NCI-H1105 treated with DMSO at 0.1 percent for 48 hours (cell line): ENCODE data around the gene RFPL1.
"Not testable (repeated sequence)": the region's sequence is repeated elsewhere in the genome, so short reads cannot be mapped to it uniquely, and the experiment has no call there.

ENCODE experiments used
- DNase-seq: peaks from one replicate; lab custom pipeline; 2025; lab: John Stamatoyannopoulos, UW

RFPL1 gene

DNA sequence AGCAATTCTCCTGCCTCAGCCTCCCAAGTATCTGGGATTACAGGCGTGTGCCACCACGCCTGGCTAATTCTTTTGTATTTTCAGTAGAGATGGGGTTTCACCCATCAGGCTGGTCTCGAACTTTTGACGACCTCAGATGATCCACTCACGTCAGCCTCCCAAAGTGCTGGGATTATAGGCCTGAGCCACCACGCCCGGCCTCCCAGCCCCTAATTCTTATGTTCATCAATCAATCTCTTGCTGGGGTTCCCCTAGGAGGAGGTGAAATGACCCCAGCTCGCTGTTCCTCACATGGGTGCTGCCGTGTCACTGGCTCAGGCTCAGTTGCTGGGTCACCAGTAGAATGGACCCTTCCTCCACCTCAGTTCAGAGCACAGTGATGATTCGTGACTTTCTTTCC, at the start of gene RFPL1:
Gene RFPL1 (plus strand): TSS at position 301 of the 400 bp plus-strand sequence.
- not testable (repeated sequence) for DNase-seq

DNA sequence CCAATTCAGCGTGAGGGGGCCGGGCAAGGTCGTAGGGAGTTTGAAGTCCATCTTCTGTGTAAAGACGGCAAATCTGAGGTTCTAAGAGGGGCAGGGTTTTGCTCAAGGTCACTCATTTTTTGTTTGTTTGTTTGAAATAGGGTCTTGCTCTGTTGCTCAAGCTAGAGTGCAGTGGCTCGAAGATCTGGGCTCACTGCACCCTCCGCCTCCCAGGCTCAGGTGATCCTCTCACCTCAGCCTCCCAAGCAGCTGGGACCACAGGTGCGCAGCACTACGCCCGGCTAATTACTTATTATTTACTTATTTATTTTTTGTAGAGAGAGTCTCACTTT, 49.7 kb upstream of the RFPL1 start:
- peak; percentile 39 for DNase-seq

GRCh38 chr22:29390270-29390669, 48.1 kb upstream of the RFPL1 start:
- DNase-seq: no peak

GRCh38 chr22:29391546-29391945, 46.8 kb upstream of the RFPL1 start:
- no peak for DNase-seq

DNA sequence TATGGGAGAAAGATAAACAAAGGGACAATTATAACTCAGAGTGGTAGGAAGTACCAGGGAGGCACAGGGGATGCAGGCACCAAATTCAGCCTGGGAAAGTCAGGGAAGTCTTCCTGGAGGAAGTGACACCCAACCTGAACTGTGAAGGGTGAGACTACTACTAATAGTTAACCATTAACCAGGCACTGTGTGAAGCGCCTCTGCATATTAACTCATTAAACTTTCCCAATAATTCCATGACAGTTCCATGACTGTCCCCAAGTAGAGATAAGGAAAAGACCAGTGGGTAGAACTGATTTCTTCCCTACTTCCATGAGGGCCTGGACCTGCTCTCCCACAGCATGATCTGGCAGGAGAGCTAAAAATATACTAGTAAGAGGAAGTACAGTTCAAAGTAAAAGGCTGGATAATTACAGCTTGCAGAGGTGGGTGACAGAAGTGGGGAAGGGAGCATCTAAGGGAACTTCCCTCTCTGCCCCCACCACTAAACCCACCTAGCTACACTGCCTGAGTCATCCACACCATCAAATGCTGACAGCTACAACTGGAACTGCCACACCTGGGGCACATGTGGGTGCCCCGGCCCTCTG, 45.3 kb upstream of the RFPL1 start:
- DNase-seq: no peak

DNA sequence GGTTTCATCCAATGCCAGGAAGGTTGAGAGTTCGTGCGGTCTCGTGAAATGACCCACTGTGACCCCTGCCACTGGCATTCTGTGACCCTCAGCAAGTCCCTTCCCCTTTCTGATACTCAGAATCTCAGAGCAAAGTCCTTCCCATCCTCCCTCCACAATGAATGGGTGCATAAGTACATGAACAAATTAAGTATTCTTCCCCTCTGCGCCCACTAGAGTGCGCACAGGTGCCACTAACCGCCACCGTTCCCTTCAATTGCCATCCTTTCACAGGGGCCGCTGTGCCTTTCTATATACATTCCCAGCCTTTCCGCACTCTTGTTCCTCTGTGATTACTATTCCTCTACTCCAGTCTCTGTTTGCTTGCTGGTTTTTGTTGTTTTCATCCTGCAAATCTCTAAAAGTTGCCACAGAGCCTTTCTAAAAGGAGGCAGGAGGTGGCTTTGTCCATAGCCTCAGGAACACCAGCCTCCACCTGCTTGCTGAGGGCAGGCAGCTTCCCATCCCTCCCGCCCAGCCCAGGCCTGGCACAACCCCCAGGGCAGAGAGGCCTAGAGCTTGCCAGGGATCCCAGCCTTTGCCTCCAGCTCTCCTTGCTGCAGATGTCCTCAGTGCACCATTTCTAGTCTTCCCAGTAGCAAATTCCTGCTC, 43.3 kb upstream of the RFPL1 start:
- peak; percentile 77 for DNase-seq

DNA sequence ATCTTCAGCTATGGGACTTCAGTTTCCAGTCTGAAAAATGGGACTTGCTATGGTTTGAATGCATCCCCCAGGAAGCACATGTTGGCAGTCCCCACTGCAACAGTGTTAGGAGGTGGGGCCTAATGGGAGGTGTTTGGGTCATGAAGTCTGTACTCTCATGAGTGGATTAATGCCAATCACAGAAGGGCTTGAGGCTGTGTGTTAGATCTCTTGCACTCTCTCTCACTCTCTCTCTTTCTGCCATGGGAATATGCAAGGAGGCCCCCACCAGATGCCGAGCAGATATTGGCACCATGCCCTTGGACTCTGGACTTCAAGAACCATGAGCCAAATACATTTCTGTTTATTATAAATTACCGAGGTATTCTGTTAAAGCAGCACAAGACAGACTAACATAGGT, 42.3 kb upstream of the RFPL1 start:
- DNase-seq: no peak

- no peak for DNase-seq
Observed at GRCh38 chr22:29397791-29398190, 40.6 kb upstream of the RFPL1 start.

- DNase-seq: no peak
Observed at GRCh38 chr22:29400576-29400975, 37.8 kb upstream of the RFPL1 start.

DNA sequence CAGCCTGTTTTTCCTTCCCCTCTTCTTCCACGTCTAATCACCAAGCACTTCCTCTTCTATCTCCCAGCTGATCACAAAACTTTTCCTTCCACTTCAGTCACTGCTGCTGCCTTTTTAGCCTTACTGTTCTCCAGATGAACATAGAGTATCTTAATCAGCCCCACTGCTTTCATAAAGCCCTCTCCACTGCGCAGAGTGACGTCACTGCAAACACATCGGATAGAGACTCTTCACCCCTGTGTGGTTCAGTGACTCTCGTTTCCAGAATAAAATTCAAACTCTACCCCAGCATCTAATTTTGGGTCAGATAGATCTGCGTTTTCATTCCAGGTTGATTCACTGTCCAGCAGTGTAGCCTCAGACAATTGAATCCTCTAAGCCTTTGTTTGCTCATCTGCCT, 36.8 kb upstream of the RFPL1 start:
- DNase-seq: not testable (repeated sequence)

- no peak for DNase-seq
Observed at GRCh38 chr22:29408940-29409339, 29.4 kb upstream of the RFPL1 start.

DNA sequence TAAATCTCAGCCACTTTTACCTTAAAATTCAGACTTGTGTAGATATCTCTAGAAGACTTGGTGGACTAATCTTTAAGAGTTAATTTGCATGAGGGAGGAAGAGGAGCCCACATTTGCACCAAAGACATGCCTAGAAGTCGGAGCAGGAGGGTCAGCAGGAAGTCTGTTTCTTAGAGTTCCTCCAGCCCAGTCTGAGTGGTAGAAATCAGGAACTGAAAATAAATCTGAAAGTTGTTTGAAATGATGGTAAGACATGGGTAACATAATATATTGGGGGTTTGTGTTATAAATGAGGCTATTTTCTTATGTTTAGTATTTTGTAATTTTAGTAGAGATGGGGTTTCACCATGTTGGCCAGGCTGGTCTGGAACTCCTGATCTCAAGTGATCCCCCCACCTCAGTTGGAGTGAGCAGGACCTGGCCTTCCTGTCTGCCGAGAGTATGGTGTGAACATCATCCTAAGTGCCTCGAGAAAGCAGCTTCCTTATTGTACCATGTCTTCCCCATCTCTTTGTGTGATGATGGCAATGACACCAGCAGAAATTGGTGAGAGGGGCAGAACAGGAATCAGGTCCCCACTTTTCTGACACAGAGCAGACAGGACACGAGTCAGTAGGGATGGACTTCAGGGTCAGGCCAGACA, 26.7 kb upstream of the RFPL1 start:
- DNase-seq: not testable (repeated sequence)

DNA sequence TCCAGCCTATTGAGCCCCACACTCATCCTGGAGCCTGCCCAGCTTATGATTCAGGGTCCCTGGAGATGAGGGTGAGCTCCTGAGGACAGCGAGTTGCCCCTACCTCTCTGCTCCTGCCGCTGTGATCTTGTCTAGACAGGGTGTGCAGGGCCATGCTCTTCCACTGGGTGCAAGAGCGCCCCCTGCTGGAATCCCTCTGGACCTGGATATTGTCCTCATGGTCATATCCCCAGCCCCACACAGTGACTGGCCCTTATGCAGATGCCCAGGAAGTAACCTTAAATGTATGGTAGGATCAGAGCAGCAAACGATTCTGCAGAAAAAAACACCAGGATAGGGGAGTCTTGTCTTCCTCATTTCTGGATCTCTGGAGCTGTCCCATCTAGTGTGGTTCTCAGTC, 25.6 kb upstream of the RFPL1 start:
- not testable (repeated sequence) for DNase-seq

GRCh38 chr22:29414951-29415591, 23.3 kb upstream of the RFPL1 start:
- DNase-seq: not testable (repeated sequence)

DNA sequence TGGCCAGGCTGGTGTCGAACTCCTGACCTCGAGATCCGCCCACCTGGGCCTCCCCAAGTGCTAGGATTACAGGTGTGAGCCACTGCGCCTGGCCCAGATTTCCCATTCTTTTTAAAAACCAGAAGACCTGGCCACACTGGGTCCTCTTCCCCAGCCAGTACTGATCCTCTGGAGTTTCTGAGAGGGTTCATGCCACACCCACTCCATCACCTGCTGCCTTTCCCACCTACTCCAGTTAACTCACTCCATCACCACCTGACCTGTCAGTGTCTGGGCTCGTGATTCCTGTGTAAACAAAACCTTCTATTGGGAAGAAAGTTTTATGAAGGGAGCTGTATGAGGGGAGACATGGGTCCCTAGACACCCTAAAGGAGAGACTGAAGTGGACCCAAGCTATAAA, 19.7 kb upstream of the RFPL1 start:
- not testable (repeated sequence) for DNase-seq

DNA sequence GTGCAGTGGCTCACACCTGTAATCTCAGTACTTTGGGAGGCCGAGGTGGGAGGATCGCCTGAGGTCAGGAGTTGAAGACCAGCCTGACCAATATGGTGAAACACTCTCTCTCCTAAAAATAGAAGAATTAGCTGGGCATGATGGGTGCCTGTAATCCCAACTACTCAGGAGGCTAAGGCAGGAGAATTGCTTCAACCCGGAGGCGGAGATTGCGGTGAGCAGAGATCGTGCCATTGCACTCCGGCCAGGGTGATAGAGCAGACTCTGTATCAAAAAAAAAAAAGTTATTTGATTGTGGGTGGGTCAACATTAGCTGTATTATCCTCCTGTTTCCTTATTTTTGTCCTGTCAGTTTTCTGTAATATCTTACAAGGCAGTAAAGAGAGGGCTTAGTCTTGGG, 11.9 kb upstream of the RFPL1 start:
- no peak for DNase-seq

- DNase-seq: no peak
Observed at GRCh38 chr22:29427176-29427760, 11.1 kb upstream of the RFPL1 start.

DNA sequence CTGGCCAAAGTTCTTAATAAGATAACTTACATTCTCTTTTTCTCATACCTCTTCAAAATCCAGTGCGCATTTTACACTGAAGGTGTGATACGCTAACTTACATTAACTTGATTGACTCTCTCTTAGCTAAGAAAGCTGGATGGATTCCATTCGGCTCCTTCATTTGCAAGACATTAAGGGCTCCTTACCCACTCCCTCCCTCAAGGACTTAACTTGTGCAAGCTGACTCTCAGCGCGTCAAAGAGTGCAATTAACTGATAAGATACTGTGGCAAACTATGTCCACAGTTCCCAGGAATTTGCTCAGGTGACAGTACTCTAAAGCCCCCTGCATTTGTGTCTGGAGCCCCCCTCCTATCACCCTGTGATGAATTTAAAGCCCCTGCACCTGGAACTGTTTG, 6.4 kb upstream of the RFPL1 start:
- DNase-seq: no peak

DNA sequence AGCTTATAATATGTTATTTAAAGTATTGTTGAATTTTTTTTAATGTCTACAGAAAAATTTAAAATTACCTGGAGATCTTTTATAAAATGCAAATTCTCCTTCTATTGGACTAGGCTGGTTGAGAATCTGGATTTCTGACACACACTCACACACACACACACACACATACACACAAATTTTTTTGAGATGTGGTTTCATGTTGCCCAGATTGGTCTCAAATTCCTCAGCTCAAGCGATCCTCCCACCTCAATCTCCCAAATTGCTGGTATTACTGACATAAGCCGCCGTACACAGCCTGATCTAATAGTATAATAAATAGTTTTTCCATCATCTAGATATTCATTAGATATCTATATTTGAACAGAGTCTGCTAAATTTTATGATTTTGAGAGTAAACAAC, 4.5 kb upstream of the RFPL1 start:
- no peak for DNase-seq

DNA sequence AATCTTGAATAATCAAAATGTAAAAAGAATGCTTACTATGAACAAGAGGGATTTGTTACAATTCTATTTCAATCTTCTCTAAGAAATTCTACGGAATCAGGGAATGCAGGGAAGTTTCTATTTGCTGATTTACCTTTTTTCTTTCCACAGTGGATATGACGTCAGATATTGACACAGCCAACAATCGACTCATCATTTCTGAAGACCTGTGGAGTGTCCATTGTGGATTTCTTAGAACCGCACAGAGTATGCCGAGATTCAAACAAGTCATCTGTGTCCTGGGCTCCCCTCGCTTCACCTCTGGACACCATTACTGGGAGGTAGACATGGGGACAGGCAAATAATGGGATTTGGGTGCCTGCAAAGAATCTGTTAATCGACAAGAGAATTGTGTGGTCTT, 4.1 kb upstream of the RFPL1 start:
- DNase-seq: no peak

GRCh38 chr22:29435236-29436136, 2.9 kb upstream of the RFPL1 start:
- no peak for DNase-seq

GRCh38 chr22:29442976-29443375, 4.6 kb downstream of the RFPL1 start:
- no peak for DNase-seq
